Heart left ventricle (tissue), 13 donors: Measurements from ENCODE around the gene XCL1.

Experiments
- CTCF ChIP-seq, 12 donors: fragments of 200-600 bp; sonication (generic) in 4 of 12; IDR thresholded peaks; one replicate each; pipeline versions ENCODE4 v1.5.0 to v1.8.0; 2018 to 2022; ENCODE audit warnings: antibody characterized with exemption in 12 of 12, mild to moderate bottlenecking in 5 of 12
- POLR2A ChIP-seq, 2 donors: fragments of 450-650 bp; IDR thresholded peaks; one replicate each; pipeline ENCODE4 v1.6.1; 2017; ENCODE audit warnings: antibody characterized with exemption in 2 of 2, mild to moderate bottlenecking in 2 of 2, moderate library complexity in 2 of 2
- donor health status: ischemic (EF 13 %, LVEDD 7.1; RV severe dilation, severe dysfunction).
- donor health status: DM: no; HTN: yes; CAD: no.
- donor health status: DM: no; HTN: no; CAD: no.
- donor health status: ischemic (EF 25% LVEDD 6.9; RV normal size, moderate dysfunction).
- donor health status: ischemic (EF 25% LVEDD 5.7; RV mildly dilated, moderate dysfunction).
- donor health status: ischemic (EF 35%, LVEDD 5.7; RV mildly dilated, moderate dysfunction).
- donor health status: nonischemic (EF 11% LVEDD 7.7; RV severe dilation, severe dysfunction).
- donor health status: DM: yes; HTN: yes; CAD: no.
- donor health status: PGD.
- donor health status: ischemic (EF 29% LVEDD 5.4; RV normal size, mild dysfunction).
- donor health status: nonischemic (EF 23%, LVEDD 6.1; RV moderate dilation, normal function).

GRCh38 chr1:168614235-168614634 is 37.8 kb downstream of the XCL1 start:
- TF ChIP-seq CTCF (IDR thresholded peaks at IDR 0.05) = no peak
- no peak for TF ChIP-seq POLR2A (IDR thresholded peaks at IDR 0.05)
